ENCODE results near the gene SOWAHC.

SOWAHC gene

GRCh38 chr2:109611467-109612095, 2.6 kb upstream of the SOWAHC start:
- CTCF ChIA-PET: interaction anchor here (0.5 to 8.7 kb wide), 3 partner anchors 10 to 609 kb away, joined by 3 to 76 read pairs (median 5); no protein-coding TSS in a partner anchor
- H3K27ac ChIP-seq (ENCODE audit: extremely low read depth, low read depth, low read length): no peak overlapping the region

DNA sequence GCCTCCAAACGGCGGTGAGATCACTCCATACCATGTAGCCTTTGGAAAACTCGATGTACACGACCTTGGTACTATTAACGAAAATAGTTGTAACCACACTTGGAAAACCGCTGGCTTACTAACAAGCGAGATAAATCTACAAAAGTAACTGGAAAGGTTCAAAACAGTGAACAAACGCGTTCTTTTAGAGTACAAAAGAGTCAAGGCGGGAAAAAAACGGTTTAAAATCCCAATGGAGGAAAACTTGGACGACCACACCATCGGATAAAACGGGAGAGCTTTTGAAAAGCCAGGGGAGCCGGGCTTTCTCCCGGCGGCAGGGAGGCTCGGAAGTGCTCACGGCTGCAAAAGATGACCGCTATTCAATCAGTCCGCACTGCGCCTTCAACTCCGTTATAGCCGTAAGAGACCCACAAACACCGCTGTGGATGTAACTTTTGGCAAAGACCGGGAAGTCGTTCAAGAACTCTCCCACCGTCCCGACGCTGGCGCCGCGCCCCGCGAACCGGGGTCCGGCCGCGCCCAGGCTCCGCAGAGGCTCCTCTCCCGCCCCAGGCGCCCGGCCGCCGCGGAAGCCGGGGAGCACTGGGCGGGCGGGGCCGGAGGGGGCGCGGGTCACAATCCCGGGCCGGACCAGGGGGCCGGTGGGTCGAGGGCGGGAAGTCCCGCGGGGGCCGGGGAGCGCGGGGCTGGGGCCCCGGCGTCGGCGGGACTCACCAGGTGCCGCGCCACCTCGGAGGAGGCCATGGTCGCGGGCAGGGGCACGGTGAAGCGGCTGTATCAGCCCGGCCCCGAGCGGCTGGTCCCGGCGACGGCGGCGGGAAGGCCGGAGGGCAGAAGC, 863 bp upstream of the SOWAHC start:
- peak overlapping the region; percentile 93 for H3K27ac ChIP-seq (ENCODE audit: extremely low read depth, low read depth, low read length)
- H3K9me3 ChIP-seq (ENCODE audit: control insufficient read depth, insufficient read depth, low read depth, low read length): no peaks in the 10 kb centered on the region
- no peaks in the 10 kb centered on the region; a peak in 1 of 3 replicates for H3K36me3 ChIP-seq (ENCODE audit: control insufficient read depth in 2 of 2, insufficient read depth in 1 of 2, low read length in 2 of 2)
- H3K4me3 ChIP-seq (ENCODE audit: low read depth, low read length): peak overlapping the region; percentile 69
- ChIA-PET CTCF (interaction anchor here (0.6 to 8.7 kb wide), 7 partner anchors 12 to 102 kb away, joined by 3 to 76 read pairs (median 3); no protein-coding TSS in a partner anchor), POLR2A (interaction anchor here (0.7 to 2.7 kb wide), 13 partner anchors 8 to 102 kb away, joined by 3 to 18 read pairs (median 4); no protein-coding TSS in a partner anchor)
- 0 out of 2 replicates have a peak, but pooled peaks have one; percentile 29 for TF ChIP-seq ZBTB20 (tag by site-specific recombination; IDR thresholded peaks at IDR 0.05)
- peak; percentile 40; the same call in 1 of the 2 replicates for TF ChIP-seq PRDM10 (tag by site-specific recombination; IDR thresholded peaks at IDR 0.05)
- TF ChIP-seq ZNF629 (tag by site-specific recombination; IDR thresholded peaks at IDR 0.05): peak; percentile 13; the same call in 1 of the 2 replicates
- peak; percentile 55 for TF ChIP-seq ZNF341 (tag by site-specific recombination; IDR thresholded peaks at IDR 0.05; ENCODE audit: low read depth)
- TF ChIP-seq MYNN (tag by site-specific recombination; IDR thresholded peaks at IDR 0.05; ENCODE audit: borderline replicate concordance): no peak
- TF ChIP-seq ZXDB (tag by site-specific recombination; IDR thresholded peaks at IDR 0.05): peak; percentile 28; the same call in 1 of the 2 replicates
- TF ChIP-seq KLF1 (tag by site-specific recombination; IDR thresholded peaks at IDR 0.05): no peak
- no peak for TF ChIP-seq ZNF610 (tag by site-specific recombination; IDR thresholded peaks at IDR 0.05; ENCODE audit: borderline replicate concordance)
- peak; percentile 34; the same call in 1 of the 2 replicates for TF ChIP-seq ZEB2 (tag by site-specific recombination; IDR thresholded peaks at IDR 0.05)
- peak; percentile 54; the same call in 1 of the 2 replicates for TF ChIP-seq ZBTB17 (tag by site-specific recombination; IDR thresholded peaks at IDR 0.05)
- peak; percentile 33; the same call in 1 of the 2 replicates for TF ChIP-seq ZNF777 (tag by site-specific recombination; IDR thresholded peaks at IDR 0.05; ENCODE audit: borderline replicate concordance)
- H3K4me1 ChIP-seq (ENCODE audit: control insufficient read depth, insufficient read depth, low read length): peaks cover 13% of the 10 kb centered on the region

More at GRCh38 chr2:109611467-109612095, 2.6 kb upstream of the SOWAHC start:
- POLR2A ChIA-PET: interaction anchor here (0.7 kb wide), 2 partner anchors 117 to 485 kb away, joined by 3 read pairs; no protein-coding TSS in a partner anchor
- TF ChIP-seq TRIM28 (IDR thresholded peaks at IDR 0.05; ENCODE audit: borderline replicate concordance, low read length): peak; percentile 28; the same call in 1 of the 2 replicates
- 0 out of 2 replicates have a peak, but pooled peaks have one; percentile 23 for TF ChIP-seq ZNF561 (tag by site-specific recombination; IDR thresholded peaks at IDR 0.05; ENCODE audit: borderline replicate concordance)
- TF ChIP-seq, protein P1, sequence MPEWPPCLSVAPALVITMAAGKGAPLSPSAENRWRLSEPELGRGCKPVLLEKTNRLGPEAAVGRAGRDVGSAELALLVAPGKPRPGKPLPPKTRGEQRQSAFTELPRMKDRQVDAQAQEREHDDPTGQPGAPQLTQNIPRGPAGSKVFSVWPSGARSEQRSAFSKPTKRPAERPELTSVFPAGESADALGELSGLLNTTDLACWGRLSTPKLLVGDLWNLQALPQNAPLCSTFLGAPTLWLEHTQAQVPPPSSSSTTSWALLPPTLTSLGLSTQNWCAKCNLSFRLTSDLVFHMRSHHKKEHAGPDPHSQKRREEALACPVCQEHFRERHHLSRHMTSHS (tag by site-specific recombination; IDR thresholded peaks at IDR 0.05): no peak
- Histone ChIP-seq H3K4me3 (ENCODE audit: low read depth, low read length) (no peak overlapping the region), H3K9me3 (ENCODE audit: control insufficient read depth, insufficient read depth, low read depth, low read length) (no peaks in the 10 kb centered on the region), H3K4me1 (ENCODE audit: control insufficient read depth, insufficient read depth, low read length) (peaks cover 19% of the 10 kb centered on the region), H3K36me3 (ENCODE audit: control insufficient read depth in 2 of 2, insufficient read depth in 1 of 2, low read length in 2 of 2) (no peaks in the 10 kb centered on the region; a peak in 1 of 3 replicates)

All from HEK293 (cell line).